ENCODE results near the gene KDM4F.
A peak's percentile ranks its signal among the peaks of the same experiment; 100 is the strongest.

Gene KDM4F

DNA sequence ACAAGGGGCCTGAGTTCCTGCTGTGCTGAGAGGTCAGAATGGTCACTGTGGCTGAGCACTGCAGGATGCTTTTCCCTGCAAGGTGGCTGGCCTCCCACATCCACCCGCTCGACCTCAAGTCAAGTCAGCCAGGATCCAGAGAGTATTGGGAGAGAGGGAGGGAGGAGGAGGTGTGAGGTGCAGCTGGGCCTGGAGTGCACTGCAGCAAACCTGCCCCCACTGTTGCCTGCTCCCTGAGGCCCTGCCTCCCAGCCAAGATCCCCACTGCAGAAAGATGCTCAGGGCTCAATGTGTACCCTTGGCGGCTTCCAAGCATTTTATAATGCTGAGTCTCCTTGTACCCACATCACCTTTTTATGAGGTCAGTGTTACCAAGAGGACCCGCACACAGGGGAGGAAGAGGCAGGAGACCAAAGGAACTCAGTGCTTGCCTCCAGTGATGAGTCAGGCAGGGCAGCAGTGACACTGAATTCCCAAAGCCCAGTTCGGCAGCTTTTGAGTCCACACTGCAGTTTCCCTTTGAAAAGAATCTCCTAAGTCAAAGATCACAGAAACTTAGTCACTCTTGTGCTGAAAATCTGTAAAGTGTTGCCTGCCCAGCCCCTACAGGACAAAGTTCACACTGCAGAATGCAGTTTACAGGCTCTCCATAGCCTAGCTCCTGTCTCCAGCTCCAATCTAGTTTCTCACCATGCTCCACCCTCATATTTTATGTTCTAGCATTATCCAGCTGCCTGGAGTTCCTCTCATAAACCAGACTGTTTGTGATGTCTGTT, 43.5 kb downstream of the KDM4F start:
- peak; percentile 19 for DNase-seq

GRCh38 chr11:95093548-95093947, 44.3 kb downstream of the KDM4F start:
- DNase-seq = peak; percentile 49

GRCh38 chr11:95095858-95096587, 46.8 kb downstream of the KDM4F start:
- peak; percentile 76 for DNase-seq

DNA sequence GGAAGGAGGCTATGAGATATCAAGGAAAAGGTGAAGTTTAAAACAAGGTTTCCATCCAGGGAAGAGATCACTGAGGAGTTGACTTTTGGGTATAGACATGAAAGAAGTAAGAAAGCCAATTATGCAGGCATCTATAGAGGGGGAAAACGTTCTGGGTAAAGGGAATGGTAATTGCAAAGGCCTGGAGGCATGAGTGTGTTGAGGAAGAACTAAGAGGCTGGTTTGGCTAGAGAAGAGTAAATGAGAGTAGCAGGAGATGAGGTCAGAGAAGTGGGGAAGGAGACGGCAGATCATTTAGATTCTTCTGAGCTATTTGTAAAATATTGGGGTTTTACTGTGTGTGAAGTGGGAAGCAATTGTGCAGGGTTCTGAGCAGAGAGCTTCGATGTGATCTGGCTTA, 48.0 kb downstream of the KDM4F start:
- DNase-seq = no peak

GRCh38 chr11:95098826-95099225, 49.6 kb downstream of the KDM4F start:
- DNase-seq = no peak

GRCh38 chr11:95100191-95100648, 51.0 kb downstream of the KDM4F start:
- DNase-seq = no peak
